ENCODE measurements around the gene RPS2.
A peak's percentile ranks its signal among the peaks of the same experiment; 100 is the strongest.
"Not testable (repeated sequence)": the region's sequence is repeated elsewhere in the genome, so short reads cannot be mapped to it uniquely, and the experiment has no call there.

RPS2 gene

GRCh38 chr16:1946495-1947368, 17.9 kb downstream of the RPS2 start:
- H3K4me1 Mint-ChIP-seq, result peaks cover 7% of the 10 kb centered on the region
- H3K36me3 Mint-ChIP-seq (ENCODE audit: insufficient read depth), result no peaks in the 10 kb centered on the region
- no peak for DNase-seq (ENCODE audit: low spot score in 2 of 2)
- no peaks in the 10 kb centered on the region for H3K9me3 Mint-ChIP-seq
- no peak for ATAC-seq (replicated peaks; ENCODE audit: extremely low read depth, poor library complexity, severe bottlenecking)
- H3K27me3 Mint-ChIP-seq, result no peaks in the 10 kb centered on the region
- H3K4me3 Mint-ChIP-seq, result no peak overlapping the region
- H3K27ac Mint-ChIP-seq (ENCODE audit: low read depth), result no peak overlapping the region

GRCh38 chr16:1945559-1946391, 18.9 kb downstream of the RPS2 start:
- H3K27me3 Mint-ChIP-seq, result no peaks in the 10 kb centered on the region
- no peaks in the 10 kb centered on the region for H3K9me3 Mint-ChIP-seq
- no peak overlapping the region for H3K27ac Mint-ChIP-seq (ENCODE audit: low read depth)
- DNase-seq (ENCODE audit: low spot score in 2 of 2), result no peak
- H3K4me3 Mint-ChIP-seq, result no peak overlapping the region
- no peaks in the 10 kb centered on the region for H3K36me3 Mint-ChIP-seq (ENCODE audit: insufficient read depth)
- no peak for ATAC-seq (replicated peaks; ENCODE audit: extremely low read depth, poor library complexity, severe bottlenecking)
- H3K4me1 Mint-ChIP-seq, result peaks cover 11% of the 10 kb centered on the region

GRCh38 chr16:1944612-1945199, 19.9 kb downstream of the RPS2 start:
- H3K27me3 Mint-ChIP-seq, result no peaks in the 10 kb centered on the region
- H3K4me1 Mint-ChIP-seq, result peaks cover 11% of the 10 kb centered on the region
- no peaks in the 10 kb centered on the region for H3K9me3 Mint-ChIP-seq
- peak overlapping the region; percentile 57 for H3K27ac Mint-ChIP-seq (ENCODE audit: low read depth)
- DNase-seq (ENCODE audit: low spot score in 2 of 2) (no peak), ATAC-seq (replicated peaks; ENCODE audit: extremely low read depth, poor library complexity, severe bottlenecking) (no peak)
- peaks cover 4% of the 10 kb centered on the region for H3K36me3 Mint-ChIP-seq (ENCODE audit: insufficient read depth)
- H3K4me3 Mint-ChIP-seq, result peak overlapping the region; percentile 46

GRCh38 chr16:1942810-1943726, 21.6 kb downstream of the RPS2 start, which contains the start of gene MSRB1:
Gene MSRB1 (minus strand): TSS chr16:1943199. CDS start chr16:1943156, 43 bp downstream.
- peak; percentile 99 for ATAC-seq (replicated peaks; ENCODE audit: extremely low read depth, poor library complexity, severe bottlenecking)
- peak; percentile 96 to 97 for DNase-seq (ENCODE audit: low spot score in 2 of 2)
- no peaks in the 10 kb centered on the region for H3K27me3 Mint-ChIP-seq
- peaks cover 11% of the 10 kb centered on the region for H3K4me1 Mint-ChIP-seq
- peaks cover 6% of the 10 kb centered on the region for H3K36me3 Mint-ChIP-seq (ENCODE audit: insufficient read depth)
- peak within 1 kb of the TSS; percentile 91 for H3K4me3 Mint-ChIP-seq
- H3K27ac Mint-ChIP-seq (ENCODE audit: low read depth), result peak within 1 kb of the TSS; percentile 59
- no peaks in the 10 kb centered on the region for H3K9me3 Mint-ChIP-seq

DNA sequence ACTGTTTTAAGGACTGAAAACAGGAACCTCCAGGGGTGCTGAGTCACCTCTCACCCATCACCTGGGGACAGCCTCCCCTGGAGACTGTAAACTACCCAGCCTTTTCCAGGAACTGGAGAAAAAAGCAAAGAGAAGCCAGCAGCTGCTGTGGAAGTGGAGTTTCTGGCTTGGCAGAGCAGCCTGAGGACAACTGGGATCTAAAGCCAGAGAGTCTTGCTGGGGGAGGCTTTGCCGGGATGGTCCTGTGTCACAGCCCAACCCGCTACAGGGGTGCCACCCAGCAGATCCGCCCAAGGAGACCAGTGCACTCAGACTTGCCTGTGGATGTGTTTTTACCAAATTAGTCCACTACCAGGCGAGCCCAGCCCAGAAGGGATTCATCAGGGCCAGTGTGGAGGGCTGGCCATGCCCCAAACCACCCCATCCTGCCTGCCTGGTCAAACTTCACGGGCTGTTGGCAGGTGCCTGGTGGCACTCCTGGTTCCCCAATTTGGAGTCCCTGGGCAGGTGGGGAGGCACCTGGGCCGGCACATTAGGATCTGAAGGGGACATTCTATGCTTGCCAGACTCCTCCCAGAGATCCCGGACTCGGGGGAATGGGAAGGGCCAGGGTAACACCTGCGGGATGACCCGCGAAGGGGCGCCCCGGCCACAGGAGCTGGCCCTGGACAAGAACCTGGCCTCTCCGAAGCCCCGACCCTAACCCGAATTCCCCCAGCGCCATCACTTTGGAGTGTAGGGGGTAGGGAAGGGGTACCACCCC, 22.4 kb downstream of the RPS2 start:
- Mint-ChIP-seq H3K36me3 (ENCODE audit: insufficient read depth) (peaks cover 8% of the 10 kb centered on the region), H3K27ac (ENCODE audit: low read depth) (no peak overlapping the region), H3K4me1 (peaks cover 11% of the 10 kb centered on the region), H3K27me3 (no peaks in the 10 kb centered on the region), H3K9me3 (no peaks in the 10 kb centered on the region), H3K4me3 (peak overlapping the region; percentile 91)
- ATAC-seq (replicated peaks; ENCODE audit: extremely low read depth, poor library complexity, severe bottlenecking), result no peak
- DNase-seq (ENCODE audit: low spot score in 2 of 2), result no peak

- H3K4me3 Mint-ChIP-seq, result peak overlapping the region; percentile 91
- DNase-seq (ENCODE audit: low spot score in 2 of 2) (no peak), ATAC-seq (replicated peaks; ENCODE audit: extremely low read depth, poor library complexity, severe bottlenecking) (no peak)
- H3K9me3 Mint-ChIP-seq, result no peaks in the 10 kb centered on the region
- no peaks in the 10 kb centered on the region for H3K27me3 Mint-ChIP-seq
- peaks cover 11% of the 10 kb centered on the region for H3K4me1 Mint-ChIP-seq
- H3K27ac Mint-ChIP-seq (ENCODE audit: low read depth), result no peak overlapping the region
- peaks cover 8% of the 10 kb centered on the region for H3K36me3 Mint-ChIP-seq (ENCODE audit: insufficient read depth)
These were observed 23.2 kb downstream of the RPS2 start for GRCh38 chr16:1941162-1942046.

- Mint-ChIP-seq H3K4me3 (no peak overlapping the region), H3K27ac (ENCODE audit: low read depth) (no peak overlapping the region), H3K9me3 (no peaks in the 10 kb centered on the region), H3K4me1 (peaks cover 11% of the 10 kb centered on the region), H3K27me3 (no peaks in the 10 kb centered on the region), H3K36me3 (ENCODE audit: insufficient read depth) (peaks cover 8% of the 10 kb centered on the region)
- no peak for DNase-seq (ENCODE audit: low spot score in 2 of 2)
- ATAC-seq (replicated peaks; ENCODE audit: extremely low read depth, poor library complexity, severe bottlenecking), result no peak
These were observed 24.1 kb downstream of the RPS2 start for GRCh38 chr16:1940273-1941161.

GRCh38 chr16:1939833-1940232, 24.8 kb downstream of the RPS2 start:
- DNase-seq (ENCODE audit: low spot score in 2 of 2); H3K9me3 Mint-ChIP-seq; ATAC-seq (replicated peaks; ENCODE audit: extremely low read depth, poor library complexity, severe bottlenecking); H3K27ac Mint-ChIP-seq (ENCODE audit: low read depth); H3K27me3 Mint-ChIP-seq; H3K4me3 Mint-ChIP-seq; H3K36me3 Mint-ChIP-seq (ENCODE audit: insufficient read depth): not testable (repeated sequence)
- H3K4me1 Mint-ChIP-seq, result peaks cover 11% of the 10 kb centered on the region

DNA sequence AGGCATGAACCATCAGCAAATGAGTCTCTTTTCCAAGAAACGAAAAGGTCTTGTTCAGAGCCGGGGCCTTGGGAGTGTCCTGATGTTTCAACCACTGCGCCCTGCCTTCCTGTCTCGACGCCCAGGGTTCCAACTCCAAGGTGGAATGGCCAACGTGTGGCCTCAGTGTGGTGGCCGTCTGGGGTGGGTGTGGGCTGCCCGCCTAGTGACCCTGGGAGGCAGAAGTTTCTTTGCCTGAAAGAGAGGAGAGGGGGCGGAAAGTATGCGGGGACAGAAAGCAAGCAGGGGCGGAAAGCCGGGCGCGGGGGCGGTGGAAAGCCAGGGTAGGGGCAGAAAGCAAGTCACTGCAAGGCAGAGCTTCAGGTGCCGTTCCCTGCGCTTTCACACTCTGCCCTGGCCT, 25.7 kb downstream of the RPS2 start:
- H3K4me3 Mint-ChIP-seq, result no peak overlapping the region
- H3K4me1 Mint-ChIP-seq, result peaks cover 11% of the 10 kb centered on the region
- H3K9me3 Mint-ChIP-seq, result no peaks in the 10 kb centered on the region
- DNase-seq (ENCODE audit: low spot score in 2 of 2) (no peak), ATAC-seq (replicated peaks; ENCODE audit: extremely low read depth, poor library complexity, severe bottlenecking) (no peak)
- no peak overlapping the region for H3K27ac Mint-ChIP-seq (ENCODE audit: low read depth)
- H3K27me3 Mint-ChIP-seq, result no peaks in the 10 kb centered on the region
- H3K36me3 Mint-ChIP-seq (ENCODE audit: insufficient read depth), result peaks cover 8% of the 10 kb centered on the region

DNA sequence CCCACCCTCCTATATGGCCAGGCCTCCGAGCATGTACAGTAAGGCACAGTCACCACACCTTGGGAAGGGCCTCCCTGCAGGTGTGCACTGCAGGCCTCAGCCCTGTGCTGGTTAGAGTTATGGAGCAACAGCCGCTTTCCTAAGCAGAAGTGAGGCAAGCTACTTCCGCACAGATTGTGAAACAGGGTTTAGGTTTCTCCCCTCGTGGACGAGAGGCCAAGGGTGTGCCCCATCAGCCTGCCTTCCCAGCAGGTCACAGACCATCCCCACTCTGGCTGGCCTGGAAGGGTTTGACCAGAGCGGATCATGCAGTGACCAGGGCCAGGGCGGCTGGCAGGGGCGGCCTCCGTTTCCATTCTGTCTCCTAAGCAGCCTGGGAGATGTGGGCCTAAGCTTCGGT, 26.3 kb downstream of the RPS2 start:
- no peaks in the 10 kb centered on the region for H3K27me3 Mint-ChIP-seq
- no peaks in the 10 kb centered on the region for H3K9me3 Mint-ChIP-seq
- H3K27ac Mint-ChIP-seq (ENCODE audit: low read depth), result no peak overlapping the region
- ATAC-seq (replicated peaks; ENCODE audit: extremely low read depth, poor library complexity, severe bottlenecking) (no peak), DNase-seq (ENCODE audit: low spot score in 2 of 2) (no peak)
- H3K36me3 Mint-ChIP-seq (ENCODE audit: insufficient read depth), result peaks cover 8% of the 10 kb centered on the region
- peaks cover 11% of the 10 kb centered on the region for H3K4me1 Mint-ChIP-seq
- H3K4me3 Mint-ChIP-seq, result no peak overlapping the region

Data from central memory CD8-positive, alpha-beta T cell (primary cell).